HG03060 (cell line): ENCODE results near the gene PSORS1C2.

Source experiments
- ATAC-seq: cut with Tn5 transposase; IDR thresholded peaks from one replicate; pipeline ENCODE4 v1.9.1; 2021; ENCODE audit warnings: low read depth, moderate number of reproducible peaks; ENCODE audit not compliant: unreplicated experiment

Gene PSORS1C2

GRCh38 chr6:31115941-31116560 is 22.8 kb downstream of the PSORS1C2 start:
- no peak for ATAC-seq

GRCh38 chr6:31114970-31115849 is 23.7 kb downstream of the PSORS1C2 start:
- no peak for ATAC-seq

- ATAC-seq = no peak
Measured at GRCh38 chr6:31114541-31114878, 24.4 kb downstream of the PSORS1C2 start, which contains the start of gene PSORS1C1. Gene PSORS1C1 (plus strand): TSS chr6:31114800. CDS start chr6:31129633, 14,833 bp downstream.

- ATAC-seq = no peak
Measured at GRCh38 chr6:31113861-31114540, 24.9 kb downstream of the PSORS1C2 start.

GRCh38 chr6:31112478-31112877 is 26.4 kb downstream of the PSORS1C2 start, which contains the start of gene C6orf15:
Gene C6orf15 (minus strand): TSS chr6:31112575. CDS start chr6:31112555, 20 bp downstream.
- ATAC-seq = no peak

- no peak for ATAC-seq
Measured at GRCh38 chr6:31111712-31112111, 27.2 kb downstream of the PSORS1C2 start.

GRCh38 chr6:31110825-31111582 is 27.9 kb downstream of the PSORS1C2 start:
- ATAC-seq = no peak

GRCh38 chr6:31107052-31107451 is 31.8 kb downstream of the PSORS1C2 start:
- ATAC-seq = no peak

- ATAC-seq = no peak
Measured at GRCh38 chr6:31103136-31103535, 35.7 kb downstream of the PSORS1C2 start.

GRCh38 chr6:31098449-31098938 is 40.4 kb downstream of the PSORS1C2 start:
- no peak for ATAC-seq

GRCh38 chr6:31096656-31097055 is 42.2 kb downstream of the PSORS1C2 start:
- no peak for ATAC-seq

- ATAC-seq = no peak
Measured at GRCh38 chr6:31096215-31096614, 42.7 kb downstream of the PSORS1C2 start.

GRCh38 chr6:31094389-31094881 is 44.4 kb downstream of the PSORS1C2 start:
- no peak for ATAC-seq

- ATAC-seq = no peak
Measured at GRCh38 chr6:31092769-31093505, 45.9 kb downstream of the PSORS1C2 start.

GRCh38 chr6:31092238-31092637 is 46.6 kb downstream of the PSORS1C2 start:
- ATAC-seq = no peak

GRCh38 chr6:31091680-31092079 is 47.2 kb downstream of the PSORS1C2 start:
- no peak for ATAC-seq

GRCh38 chr6:31090973-31091364 is 47.9 kb downstream of the PSORS1C2 start:
- no peak for ATAC-seq

- no peak for ATAC-seq
Measured at GRCh38 chr6:31090275-31090972, 48.4 kb downstream of the PSORS1C2 start.
